HG03097 (cell line): ENCODE results near the gene EXOSC2.
A peak's percentile ranks its signal among the peaks of the same experiment; 100 is the strongest.

Experiments used
- ATAC-seq: cut with Tn5 transposase; IDR thresholded peaks from one replicate; pipeline ENCODE4 v1.9.1; 2021; ENCODE audit not compliant: unreplicated experiment, low FRiP score

EXOSC2 gene

GRCh38 chr9:130693101-130693425 lies 517 bp upstream of the EXOSC2 start:
- ATAC-seq: peak; percentile 3

- ATAC-seq: no peak
Observed at GRCh38 chr9:130694205-130694604, 625 bp downstream of the EXOSC2 start.

GRCh38 chr9:130696139-130696650 lies 2.6 kb downstream of the EXOSC2 start:
- ATAC-seq: no peak

- ATAC-seq: no peak
Observed at GRCh38 chr9:130696996-130697395, 3.4 kb downstream of the EXOSC2 start.

GRCh38 chr9:130698514-130698913 lies 4.9 kb downstream of the EXOSC2 start:
- ATAC-seq: no peak

GRCh38 chr9:130699047-130699446 lies 5.5 kb downstream of the EXOSC2 start:
- no peak for ATAC-seq

- ATAC-seq: peak; percentile 53
Observed at GRCh38 chr9:130701059-130702022, 7.8 kb downstream of the EXOSC2 start.

GRCh38 chr9:130703501-130703900 lies 9.9 kb downstream of the EXOSC2 start:
- no peak for ATAC-seq

GRCh38 chr9:130707225-130707976 lies 13.8 kb downstream of the EXOSC2 start:
- no peak for ATAC-seq

- ATAC-seq: no peak
Observed at GRCh38 chr9:130710822-130711352, 17.3 kb downstream of the EXOSC2 start.

GRCh38 chr9:130711469-130711868 lies 17.9 kb downstream of the EXOSC2 start:
- no peak for ATAC-seq

- peak; percentile 92 for ATAC-seq
Observed at GRCh38 chr9:130712564-130713285, 19.1 kb downstream of the EXOSC2 start.

GRCh38 chr9:130713286-130713960 lies 19.8 kb downstream of the EXOSC2 start:
- no peak for ATAC-seq

- no peak for ATAC-seq
Observed at GRCh38 chr9:130714586-130715110, 21.1 kb downstream of the EXOSC2 start.

GRCh38 chr9:130715270-130715669 lies 21.7 kb downstream of the EXOSC2 start:
- no peak for ATAC-seq

- no peak for ATAC-seq
Observed at GRCh38 chr9:130718562-130718961, 25.0 kb downstream of the EXOSC2 start.

- no peak for ATAC-seq
Observed at GRCh38 chr9:130720762-130721161, 27.2 kb downstream of the EXOSC2 start.

- no peak for ATAC-seq
Observed at GRCh38 chr9:130728721-130729120, 35.1 kb downstream of the EXOSC2 start.

GRCh38 chr9:130729145-130729544 lies 35.6 kb downstream of the EXOSC2 start:
- ATAC-seq: no peak

- no peak for ATAC-seq
Observed at GRCh38 chr9:130731355-130731754, 37.8 kb downstream of the EXOSC2 start.
